ENCODE measurements around the gene OR5H1. TPM values are rescaled to one million over a fixed set of nuclear protein-coding genes. Genes with fewer than 3 reads are reported as not detected.

The OR5H1 gene
- total RNA-seq, 1 donor, result not detected

- no peak for DNase-seq (ENCODE audit: low read depth)
- TF ChIP-seq, protein P1, sequence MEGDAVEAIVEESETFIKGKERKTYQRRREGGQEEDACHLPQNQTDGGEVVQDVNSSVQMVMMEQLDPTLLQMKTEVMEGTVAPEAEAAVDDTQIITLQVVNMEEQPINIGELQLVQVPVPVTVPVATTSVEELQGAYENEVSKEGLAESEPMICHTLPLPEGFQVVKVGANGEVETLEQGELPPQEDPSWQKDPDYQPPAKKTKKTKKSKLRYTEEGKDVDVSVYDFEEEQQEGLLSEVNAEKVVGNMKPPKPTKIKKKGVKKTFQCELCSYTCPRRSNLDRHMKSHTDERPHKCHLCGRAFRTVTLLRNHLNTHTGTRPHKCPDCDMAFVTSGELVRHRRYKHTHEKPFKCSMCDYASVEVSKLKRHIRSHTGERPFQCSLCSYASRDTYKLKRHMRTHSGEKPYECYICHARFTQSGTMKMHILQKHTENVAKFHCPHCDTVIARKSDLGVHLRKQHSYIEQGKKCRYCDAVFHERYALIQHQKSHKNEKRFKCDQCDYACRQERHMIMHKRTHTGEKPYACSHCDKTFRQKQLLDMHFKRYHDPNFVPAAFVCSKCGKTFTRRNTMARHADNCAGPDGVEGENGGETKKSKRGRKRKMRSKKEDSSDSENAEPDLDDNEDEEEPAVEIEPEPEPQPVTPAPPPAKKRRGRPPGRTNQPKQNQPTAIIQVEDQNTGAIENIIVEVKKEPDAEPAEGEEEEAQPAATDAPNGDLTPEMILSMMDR (IDR thresholded peaks at IDR 0.05; ENCODE audit: insufficient read depth, low read length), result no peak
These were observed 20.7 kb downstream of the OR5H1 start for GRCh38 chr3:98151241-98151640.

GRCh38 chr3:98166396-98166795 is 35.9 kb downstream of the OR5H1 start, which contains the start of gene OR5H15:
TSS of gene OR5H15 (plus strand) at chr3:98166696. CDS start at chr3:98168700, 2,004 bp downstream.
- H3K4me3 ChIP-seq (ENCODE audit: low read depth, low read length), result no peak within 1 kb of the TSS
- DNase-seq (ENCODE audit: low read depth), result no peak
- TF ChIP-seq, protein P1 (IDR thresholded peaks at IDR 0.05; ENCODE audit: insufficient read depth, low read length), result no peak

More at GRCh38 chr3:98151241-98151640, 20.7 kb downstream of the OR5H1 start:
- no peak overlapping the region for H3K4me3 ChIP-seq (ENCODE audit: low read depth, low read length)

- no peak for DNase-seq (ENCODE audit: low read depth)
- no peak overlapping the region for H3K4me3 ChIP-seq (ENCODE audit: low read depth, low read length)
- TF ChIP-seq, protein P1 (IDR thresholded peaks at IDR 0.05; ENCODE audit: insufficient read depth, low read length), result no peak
These were observed 40.5 kb downstream of the OR5H1 start for GRCh38 chr3:98171071-98171470.

DNA sequence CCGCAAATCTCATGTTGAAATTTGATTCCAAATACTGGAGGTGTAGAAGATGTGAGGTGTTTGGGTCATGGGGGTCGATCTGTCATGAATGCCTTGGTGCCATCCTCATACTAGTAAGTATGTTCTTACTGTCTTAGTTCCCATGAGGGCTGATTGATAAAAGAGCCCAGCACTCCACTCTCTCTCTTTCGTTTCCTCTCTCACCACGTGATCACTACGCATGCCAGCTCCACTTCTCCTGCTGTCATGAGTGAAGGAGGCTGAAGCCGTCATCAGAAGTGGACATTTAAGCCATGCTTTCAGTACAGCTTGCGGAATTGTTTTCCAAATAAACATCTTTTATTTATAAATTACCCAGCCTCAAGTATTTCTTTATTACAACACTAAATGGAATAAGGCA is 42.1 kb downstream of the OR5H1 start:
- no peak overlapping the region for H3K4me3 ChIP-seq (ENCODE audit: low read depth, low read length)
- TF ChIP-seq, protein P1 (IDR thresholded peaks at IDR 0.05; ENCODE audit: insufficient read depth, low read length), result no peak
- DNase-seq (ENCODE audit: low read depth), result no peak

GRCh38 chr3:98180319-98180890 is 49.9 kb downstream of the OR5H1 start:
- H3K4me3 ChIP-seq (ENCODE audit: low read depth, low read length), result no peak overlapping the region
- DNase-seq (ENCODE audit: low read depth), result no peak
- TF ChIP-seq, protein P1 (IDR thresholded peaks at IDR 0.05; ENCODE audit: insufficient read depth, low read length), result no peak

DNA sequence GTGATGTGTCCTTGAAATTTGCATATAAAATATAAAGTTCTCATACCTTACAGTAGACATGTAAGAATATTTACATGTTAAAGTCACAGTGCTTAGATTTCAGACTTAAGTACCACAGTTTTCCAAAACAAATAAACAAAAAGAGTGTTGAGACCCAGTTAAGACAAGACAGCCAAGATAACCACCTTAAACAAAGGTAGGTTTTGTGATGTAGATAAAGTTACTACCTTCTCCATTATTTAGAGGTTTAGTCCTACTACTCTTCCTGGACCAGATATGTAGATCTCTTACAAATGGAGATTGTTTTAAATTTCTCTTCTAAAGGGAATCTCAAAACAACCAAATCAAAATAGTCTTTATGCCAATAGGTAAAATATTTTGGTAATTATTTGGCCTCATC is 51.7 kb downstream of the OR5H1 start:
- TF ChIP-seq, protein P1 (IDR thresholded peaks at IDR 0.05; ENCODE audit: insufficient read depth, low read length), result no peak
- no peak for DNase-seq (ENCODE audit: low read depth)
- H3K4me3 ChIP-seq (ENCODE audit: low read depth, low read length), result no peak overlapping the region

DNA sequence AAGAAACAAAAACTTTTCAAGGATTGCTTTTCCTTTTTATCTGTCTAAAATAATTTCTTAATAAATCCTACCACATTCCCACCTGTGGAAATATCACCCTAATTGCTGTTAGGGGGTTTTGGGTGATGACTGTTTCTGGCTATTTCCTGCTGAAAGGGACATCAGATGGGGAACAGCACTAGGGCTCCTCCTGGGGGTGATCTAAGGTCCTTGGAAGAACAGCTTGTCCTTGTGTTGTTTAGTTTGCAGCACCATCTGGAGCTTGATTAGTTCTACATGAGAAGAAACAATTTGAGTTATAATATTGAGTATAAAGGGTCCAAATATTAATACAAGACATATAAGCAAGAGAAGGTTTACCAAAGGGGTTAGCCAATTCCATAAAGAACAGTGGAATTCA is 54.7 kb downstream of the OR5H1 start:
- H3K4me3 ChIP-seq (ENCODE audit: low read depth, low read length), result no peak overlapping the region
- DNase-seq (ENCODE audit: low read depth), result no peak
- TF ChIP-seq, protein P1 (IDR thresholded peaks at IDR 0.05; ENCODE audit: insufficient read depth, low read length), result no peak

All from fibroblast of the aortic adventitia (primary cell).